NT2/D1 (cell line): ENCODE measurements around the gene CD53.

Experiments used
- DNase-seq: peaks from one replicate; pipeline ENCODE4 v3.0.0-alpha.2; 2011; ENCODE audit warnings: low read depth, low spot score
- H3K27me3 ChIP-seq: 2 replicates; pipeline ENCODE4 v1.6.0; 2011; ENCODE audit warnings: mild to moderate bottlenecking; ENCODE audit not compliant: insufficient read length, insufficient read depth
- H3K36me3 ChIP-seq: 2 replicates; pipeline ENCODE4 v1.6.1; 2011; ENCODE audit warnings: mild to moderate bottlenecking, low read length, mixed read lengths; ENCODE audit not compliant: insufficient read depth, insufficient read length
- H3K4me1 ChIP-seq: 2 replicates; pipeline ENCODE4 v1.5.1; 2011; ENCODE audit not compliant: insufficient read depth, insufficient read length
- H3K4me3 ChIP-seq: 2 replicates; pipeline ENCODE4 v1.5.1; 2011; ENCODE audit warnings: low read depth; ENCODE audit not compliant: insufficient read length
- H3K9ac ChIP-seq: 2 replicates; pipeline ENCODE4 v1.6.0; 2011; ENCODE audit warnings: low read depth; ENCODE audit not compliant: insufficient read length
- H3K9me3 ChIP-seq: 2 replicates; pipeline ENCODE4 v1.5.1; 2011; ENCODE audit warnings: mild to moderate bottlenecking, low read length; ENCODE audit not compliant: insufficient read depth
- SUZ12 ChIP-seq: IDR thresholded peaks from 2 replicates; pipeline ENCODE4 v1.6.1; 2011; ENCODE audit not compliant: insufficient read length, insufficient read depth; ENCODE audit errors: extremely low read depth
- YY1 ChIP-seq: IDR thresholded peaks from 2 replicates; pipeline ENCODE4 v1.6.1; 2011; ENCODE audit not compliant: insufficient read length, insufficient read depth
- ZNF274 ChIP-seq: IDR thresholded peaks from 2 replicates; pipeline ENCODE4 v1.6.1; 2011; ENCODE audit warnings: mild to moderate bottlenecking, low read depth, low read length

CD53 gene

DNA sequence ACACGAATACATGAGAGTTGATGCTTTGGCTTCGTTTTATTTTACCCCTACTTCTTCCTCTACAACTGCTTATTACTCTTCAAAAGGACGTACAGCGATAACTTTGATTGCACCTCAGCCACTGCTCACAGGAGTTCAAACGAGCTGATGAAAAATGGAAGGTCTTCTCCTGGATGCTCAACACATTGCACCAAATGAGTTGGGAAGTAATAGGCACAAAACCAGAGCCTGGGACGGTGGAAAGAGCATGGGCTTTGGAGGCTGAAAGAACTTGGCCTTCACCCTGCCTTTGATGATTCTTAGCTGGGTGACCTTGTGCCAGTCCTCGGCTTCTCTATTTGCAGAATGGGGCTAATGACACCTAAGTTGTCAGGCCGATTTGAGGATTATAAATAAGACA is 4.8 kb downstream of the CD53 start:
- Histone ChIP-seq H3K4me1 (no peaks in the 10 kb centered on the region), H3K36me3 (no peaks in the 10 kb centered on the region), H3K9me3 (no peaks in the 10 kb centered on the region), H3K4me3 (no peak overlapping the region), H3K9ac (no peak overlapping the region), H3K27me3 (no peaks in the 10 kb centered on the region)
- TF ChIP-seq YY1 (no peak), SUZ12 (no peak), ZNF274 (no peak)
- DNase-seq, result no peak

DNA sequence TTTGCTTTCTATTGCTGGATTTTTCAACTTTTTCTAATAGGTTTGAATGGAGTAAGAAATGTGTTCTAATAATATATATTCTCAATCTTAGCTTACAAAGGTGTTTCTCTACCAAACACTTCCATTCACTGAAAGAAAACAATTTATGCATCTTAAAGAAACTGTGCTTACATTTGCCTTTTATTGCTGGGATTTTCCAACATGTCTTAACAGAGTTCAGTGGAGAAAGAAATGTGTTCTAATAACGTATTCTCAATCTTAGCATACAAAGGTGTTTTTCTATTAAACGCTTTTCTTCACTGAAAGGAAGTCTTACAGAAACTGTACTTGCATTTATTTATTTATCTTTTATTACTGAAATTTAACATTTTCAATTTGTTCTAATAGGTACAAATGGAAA is 5.6 kb downstream of the CD53 start:
- Histone ChIP-seq H3K4me1 (no peaks in the 10 kb centered on the region), H3K36me3 (no peaks in the 10 kb centered on the region), H3K9me3 (no peaks in the 10 kb centered on the region), H3K9ac (no peak overlapping the region), H3K27me3 (no peaks in the 10 kb centered on the region), H3K4me3 (no peak overlapping the region)
- DNase-seq, result no peak
- TF ChIP-seq SUZ12, result no peak
- TF ChIP-seq YY1, result no peak
- TF ChIP-seq ZNF274, result no peak

DNA sequence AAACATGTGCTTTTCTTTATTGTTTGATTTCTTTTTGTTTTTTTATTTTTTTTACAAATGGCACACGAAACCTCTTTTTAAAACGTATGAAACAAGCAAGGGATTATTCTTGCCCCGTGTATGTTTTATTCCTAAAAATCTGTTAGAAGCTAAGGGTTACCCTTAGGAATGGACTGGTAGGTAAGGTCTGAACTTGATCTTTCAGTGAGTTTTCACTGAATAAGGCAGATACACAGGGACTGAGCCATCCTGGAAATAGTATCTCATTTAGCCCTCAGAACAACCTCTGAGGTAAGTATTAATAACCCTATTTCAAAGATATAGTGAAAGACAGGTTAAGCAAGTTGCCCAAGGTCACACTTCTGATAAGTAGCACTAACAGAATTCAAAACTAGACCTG is 6.0 kb downstream of the CD53 start:
- H3K9ac ChIP-seq, result no peak overlapping the region
- TF ChIP-seq YY1, result no peak
- TF ChIP-seq SUZ12, result no peak
- TF ChIP-seq ZNF274, result no peak
- no peak overlapping the region for H3K4me3 ChIP-seq
- H3K4me1 ChIP-seq, result no peaks in the 10 kb centered on the region
- no peaks in the 10 kb centered on the region for H3K36me3 ChIP-seq
- no peaks in the 10 kb centered on the region for H3K27me3 ChIP-seq
- no peaks in the 10 kb centered on the region for H3K9me3 ChIP-seq
- DNase-seq, result no peak

DNA sequence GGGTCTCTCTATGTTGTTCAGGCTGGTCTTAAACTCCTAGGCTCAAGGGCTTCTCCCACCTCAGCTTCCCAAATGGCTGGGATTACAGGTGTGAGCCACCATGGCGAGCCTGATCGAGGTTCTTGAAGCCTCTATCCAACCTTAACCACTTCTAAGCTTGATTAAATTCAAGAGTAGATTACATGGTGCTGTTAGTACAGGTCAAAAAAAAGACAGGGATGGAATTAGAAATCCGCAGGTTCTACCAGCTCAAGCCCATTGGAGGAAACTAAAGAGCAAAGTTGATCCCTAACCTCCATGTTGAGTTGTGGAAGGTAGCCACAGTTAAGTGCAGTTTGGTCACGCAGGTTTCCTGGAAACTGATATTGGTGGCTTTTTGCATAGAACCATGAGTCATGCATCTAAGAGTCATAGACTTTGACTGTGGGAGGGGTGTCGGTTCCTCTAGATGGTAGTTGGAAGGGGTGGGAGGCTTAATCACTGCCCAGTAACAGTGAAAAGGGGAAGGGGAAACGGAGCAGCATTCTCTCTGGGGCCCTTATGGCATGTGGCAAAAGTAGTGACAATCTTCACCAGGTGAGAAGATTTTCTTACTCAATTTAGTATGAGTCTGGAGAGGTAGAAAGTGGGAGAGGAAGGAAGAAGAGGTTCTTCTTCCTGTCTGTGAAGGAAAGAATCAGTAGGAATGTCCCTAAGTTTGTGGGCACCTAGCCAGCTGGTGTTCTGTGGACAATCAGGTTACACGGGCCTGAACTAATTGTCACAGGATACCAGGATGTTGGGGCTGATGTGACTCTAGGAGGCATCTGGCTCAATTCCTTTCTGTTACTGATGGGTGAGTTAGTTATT is 7.0 kb downstream of the CD53 start:
- Histone ChIP-seq H3K9ac (no peak overlapping the region), H3K9me3 (no peaks in the 10 kb centered on the region), H3K36me3 (no peaks in the 10 kb centered on the region), H3K4me3 (no peak overlapping the region), H3K27me3 (no peaks in the 10 kb centered on the region), H3K4me1 (no peaks in the 10 kb centered on the region)
- TF ChIP-seq SUZ12 (no peak), ZNF274 (no peak), YY1 (no peak)
- DNase-seq, result no peak

DNA sequence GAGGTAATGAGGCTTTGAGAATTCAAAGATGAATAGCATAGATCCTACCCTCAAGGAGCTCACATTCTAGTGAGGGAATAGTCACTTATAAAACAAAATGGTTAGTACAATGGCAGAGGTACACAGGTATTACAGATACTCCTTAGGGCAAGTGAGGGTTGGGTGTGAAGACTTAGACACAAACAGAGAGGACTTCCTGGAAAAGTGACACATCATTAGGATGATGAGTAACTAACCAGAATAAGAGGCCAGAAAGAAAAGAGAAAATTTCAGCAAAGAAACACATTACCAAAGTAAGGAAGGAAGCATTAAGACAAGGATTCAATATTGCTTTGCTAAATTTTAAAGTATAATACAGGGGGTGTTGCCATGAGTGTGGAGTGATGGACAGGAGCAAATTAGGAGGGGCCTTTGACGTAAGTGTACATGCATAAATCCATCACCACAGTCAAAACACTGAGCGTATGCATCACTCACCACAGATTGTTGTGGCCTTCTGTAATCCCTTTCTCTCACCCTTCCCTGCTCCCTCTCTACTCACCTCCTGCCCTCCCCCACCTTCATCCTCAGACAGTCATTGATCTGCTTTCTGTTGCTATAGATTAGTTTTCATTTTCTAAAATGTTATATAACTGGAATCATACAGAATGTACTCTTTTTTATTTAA is 7.9 kb downstream of the CD53 start:
- TF ChIP-seq SUZ12, result no peak
- TF ChIP-seq ZNF274, result no peak
- no peak for TF ChIP-seq YY1
- Histone ChIP-seq H3K9me3 (no peaks in the 10 kb centered on the region), H3K4me1 (no peaks in the 10 kb centered on the region), H3K9ac (no peak overlapping the region), H3K36me3 (no peaks in the 10 kb centered on the region), H3K4me3 (no peak overlapping the region), H3K27me3 (no peaks in the 10 kb centered on the region)
- DNase-seq, result no peak

DNA sequence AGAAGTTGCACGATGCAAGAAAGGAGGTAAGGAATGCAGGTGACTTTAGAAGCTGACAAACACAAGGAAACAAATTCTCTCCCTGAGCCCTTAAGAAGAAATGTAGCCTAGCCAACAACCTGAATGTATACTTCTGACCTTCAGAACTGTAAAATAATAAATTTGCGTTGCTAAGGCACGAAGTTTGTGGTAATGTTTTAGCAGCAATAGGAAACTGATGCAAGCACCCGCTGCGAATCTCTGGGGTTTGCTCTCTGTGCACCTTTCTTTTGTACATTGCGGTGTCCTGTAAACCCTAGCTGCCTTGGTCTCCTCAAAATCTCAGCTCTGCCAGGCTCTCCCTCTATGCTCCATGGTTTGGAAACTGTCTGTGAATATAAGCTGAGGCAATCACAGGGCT is 15.1 kb downstream of the CD53 start:
- Histone ChIP-seq H3K36me3 (no peaks in the 10 kb centered on the region), H3K9me3 (no peaks in the 10 kb centered on the region), H3K27me3 (no peaks in the 10 kb centered on the region), H3K4me1 (no peaks in the 10 kb centered on the region), H3K4me3 (no peak overlapping the region), H3K9ac (no peak overlapping the region)
- TF ChIP-seq YY1 (no peak), ZNF274 (no peak), SUZ12 (no peak)
- no peak for DNase-seq

DNA sequence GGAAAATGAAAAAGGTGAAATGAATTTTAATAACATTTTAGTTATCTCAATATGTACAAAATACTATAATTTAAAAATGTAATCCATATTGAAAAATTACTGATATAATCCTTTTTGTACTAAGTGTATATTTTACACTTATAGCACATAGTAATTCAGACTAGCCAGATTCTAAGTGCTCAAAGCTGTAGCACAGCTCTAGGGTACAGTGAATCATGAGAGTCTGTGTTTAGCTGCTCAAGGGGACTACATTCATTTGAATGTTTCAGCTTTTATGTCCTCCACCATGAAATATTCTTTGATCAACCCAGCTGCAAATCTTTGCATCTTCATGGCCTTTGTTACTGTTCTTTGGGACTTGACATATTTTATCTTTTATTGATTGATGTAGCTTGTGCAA is 15.7 kb downstream of the CD53 start:
- Histone ChIP-seq H3K27me3 (no peaks in the 10 kb centered on the region), H3K9ac (no peak overlapping the region), H3K4me1 (no peaks in the 10 kb centered on the region), H3K9me3 (no peaks in the 10 kb centered on the region), H3K4me3 (no peak overlapping the region), H3K36me3 (no peaks in the 10 kb centered on the region)
- TF ChIP-seq YY1 (no peak), ZNF274 (no peak), SUZ12 (no peak)
- no peak for DNase-seq
